Loucy (cell line): ENCODE measurements around the gene SPRR5.

Experiments
- H2AFZ ChIP-seq: fragments of 200-600 bp; sonication (generic); 2 replicates; pipeline ENCODE4 v1.6.0; 2016; ENCODE audit warnings: antibody characterized with exemption, mild to moderate bottlenecking, low read length, moderate library complexity
- H3F3A ChIP-seq: fragments of 200-600 bp; 2 replicates; pipeline ENCODE4 v1.6.0; 2016; ENCODE audit warnings: antibody characterized with exemption, low read depth, mild to moderate bottlenecking
- H3K27me3 ChIP-seq: fragments of 200-600 bp; sonication (generic); 2 replicates; pipeline ENCODE4 v1.6.1; 2014; ENCODE audit warnings: low read length, mild to moderate bottlenecking; ENCODE audit not compliant: insufficient read depth, poor library complexity, severe bottlenecking
- H3K36me3 ChIP-seq: fragments of 200-600 bp; sonication (generic); 2 replicates; pipeline ENCODE4 v1.6.1; 2016; ENCODE audit warnings: low read length; ENCODE audit not compliant: insufficient read depth
- H3K4me1 ChIP-seq: fragments of 200-600 bp; sonication (generic); 2 replicates; pipeline ENCODE4 v1.5.1; 2014; ENCODE audit warnings: low read length, mild to moderate bottlenecking; ENCODE audit not compliant: insufficient read depth, poor library complexity, severe bottlenecking
- H3K4me2 ChIP-seq: fragments of 200-600 bp; sonication (generic); 2 replicates; pipeline ENCODE4 v1.6.0; 2014; ENCODE audit warnings: antibody characterized with exemption, low read length, low read depth, mild to moderate bottlenecking; ENCODE audit not compliant: poor library complexity, severe bottlenecking
- H3K4me3 ChIP-seq: fragments of 200-600 bp; sonication (generic); 2 replicates; pipeline ENCODE4 v1.5.1; 2014; ENCODE audit warnings: low read length, mild to moderate bottlenecking, mixed read lengths; ENCODE audit not compliant: poor library complexity, severe bottlenecking
- H3K79me2 ChIP-seq: fragments of 200-600 bp; sonication (generic); 2 replicates; pipeline ENCODE4 v1.6.1; 2014; ENCODE audit warnings: low read length; ENCODE audit not compliant: insufficient read depth
- H3K9ac ChIP-seq: fragments of 200-600 bp; sonication (generic); 2 replicates; pipeline ENCODE4 v1.6.0; 2014; ENCODE audit warnings: mild to moderate bottlenecking, low read depth, low read length, moderate library complexity; ENCODE audit not compliant: poor library complexity, severe bottlenecking
- H3K9me2 ChIP-seq: fragments of 200-600 bp; sonication (generic); replicated peaks from 2 replicates; pipeline ENCODE4 v1.6.1; 2016; ENCODE audit warnings: low read depth, low read length, mixed read lengths
- H3K9me3 ChIP-seq: fragments of 200-600 bp; sonication (generic); 2 replicates; pipeline ENCODE4 v1.6.1; 2014; ENCODE audit warnings: mild to moderate bottlenecking, antibody characterized with exemption, low read length, low read depth; ENCODE audit not compliant: insufficient read depth
- H4K20me1 ChIP-seq: fragments of 200-600 bp; sonication (generic); 2 replicates; pipeline ENCODE4 v1.6.0; 2014; ENCODE audit warnings: antibody characterized with exemption, low read length, mild to moderate bottlenecking; ENCODE audit not compliant: insufficient read depth, poor library complexity, severe bottlenecking
- EZH2phosphoT487 ChIP-seq: fragments of 200-600 bp; IDR thresholded peaks from 2 replicates; pipeline ENCODE4 v1.6.1; 2018; ENCODE audit warnings: antibody characterized with exemption, mild to moderate bottlenecking, moderate library complexity, borderline replicate concordance
- TF ChIP-seq, protein P1 (sequence below): fragments of 200-600 bp; sonication (generic); conservative IDR thresholded peaks from 2 replicates; pipeline ENCODE4 v1.5.1; 2014; ENCODE audit warnings: mild to moderate bottlenecking, antibody characterized with exemption, low read length

Gene SPRR5, protein sequence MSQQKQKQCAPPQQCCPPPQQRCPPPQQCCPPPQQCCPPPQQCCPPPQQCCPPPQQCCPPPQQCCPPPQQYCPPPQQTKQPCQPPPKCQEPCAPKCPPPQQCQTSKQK

DNA sequence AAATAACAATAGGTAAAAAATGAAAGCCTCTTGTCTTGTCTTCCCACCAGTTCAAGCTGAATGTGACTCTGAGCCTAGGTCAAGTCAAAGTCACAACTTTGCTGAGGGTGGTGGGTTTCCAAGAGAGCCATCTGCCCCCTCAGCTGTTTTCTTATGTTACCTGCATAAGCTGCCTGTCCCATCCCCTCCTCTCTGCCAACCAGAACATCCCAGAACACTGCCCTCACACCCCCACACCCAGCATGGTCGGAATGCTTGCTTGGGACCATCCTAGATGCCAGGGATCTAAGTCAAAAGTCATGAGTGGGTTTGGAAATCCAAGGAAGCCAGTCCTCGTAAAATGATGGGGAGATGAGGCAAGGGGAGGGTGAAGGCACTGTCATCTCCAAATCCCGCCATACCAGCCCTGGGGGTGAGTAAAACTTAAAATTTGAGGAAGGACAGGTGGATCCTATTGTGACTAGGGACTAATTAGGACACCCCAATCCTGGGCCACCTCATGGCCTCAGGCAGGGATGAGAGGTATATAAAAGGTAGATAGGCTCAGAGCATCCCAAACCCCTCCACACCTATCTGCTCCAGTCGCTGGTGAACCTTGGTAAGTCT lies at the start of gene SPRR5:
Gene SPRR5 (plus strand): TSS at position 556 of the 606 bp plus-strand sequence. CDS start 1,349 bp downstream, outside the sequence.
- Histone ChIP-seq H3F3A (no peaks in the 10 kb centered on the region), H3K9me2 (no peaks in the 10 kb centered on the region), H3K9ac (no peak within 1 kb of the TSS), H3K79me2 (no peaks in the 10 kb centered on the region), H4K20me1 (no peaks in the 10 kb centered on the region), H3K4me2 (no peak within 1 kb of the TSS), H3K9me3 (no peaks in the 10 kb centered on the region), H3K36me3 (no peaks in the 10 kb centered on the region), H2AFZ (no peak within 1 kb of the TSS), H3K4me3 (no peak within 1 kb of the TSS), H3K27me3 (no peaks in the 10 kb centered on the region), H3K4me1 (no peaks in the 10 kb centered on the region)
- TF ChIP-seq, protein P1, sequence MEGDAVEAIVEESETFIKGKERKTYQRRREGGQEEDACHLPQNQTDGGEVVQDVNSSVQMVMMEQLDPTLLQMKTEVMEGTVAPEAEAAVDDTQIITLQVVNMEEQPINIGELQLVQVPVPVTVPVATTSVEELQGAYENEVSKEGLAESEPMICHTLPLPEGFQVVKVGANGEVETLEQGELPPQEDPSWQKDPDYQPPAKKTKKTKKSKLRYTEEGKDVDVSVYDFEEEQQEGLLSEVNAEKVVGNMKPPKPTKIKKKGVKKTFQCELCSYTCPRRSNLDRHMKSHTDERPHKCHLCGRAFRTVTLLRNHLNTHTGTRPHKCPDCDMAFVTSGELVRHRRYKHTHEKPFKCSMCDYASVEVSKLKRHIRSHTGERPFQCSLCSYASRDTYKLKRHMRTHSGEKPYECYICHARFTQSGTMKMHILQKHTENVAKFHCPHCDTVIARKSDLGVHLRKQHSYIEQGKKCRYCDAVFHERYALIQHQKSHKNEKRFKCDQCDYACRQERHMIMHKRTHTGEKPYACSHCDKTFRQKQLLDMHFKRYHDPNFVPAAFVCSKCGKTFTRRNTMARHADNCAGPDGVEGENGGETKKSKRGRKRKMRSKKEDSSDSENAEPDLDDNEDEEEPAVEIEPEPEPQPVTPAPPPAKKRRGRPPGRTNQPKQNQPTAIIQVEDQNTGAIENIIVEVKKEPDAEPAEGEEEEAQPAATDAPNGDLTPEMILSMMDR: no peak

DNA sequence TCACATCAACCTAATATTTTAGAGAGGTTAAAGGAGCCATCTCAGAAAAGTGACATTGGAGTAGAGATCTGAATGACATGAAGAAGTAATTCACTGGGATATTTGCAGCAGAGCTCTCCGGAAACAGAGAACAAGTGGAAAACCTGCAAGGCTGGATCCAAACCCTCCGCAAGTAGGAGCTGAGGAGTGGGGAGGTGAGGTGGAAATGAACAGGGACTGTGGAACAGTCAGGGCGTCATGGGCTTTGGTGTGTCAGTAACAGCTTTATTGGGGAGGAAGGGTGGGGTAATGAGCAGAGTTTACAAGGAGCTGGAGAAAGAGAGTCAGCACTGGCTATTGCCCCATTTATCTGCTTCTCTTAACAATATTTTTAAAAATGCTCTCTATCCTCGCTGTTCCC lies 48.0 kb upstream of the SPRR5 start:
- Histone ChIP-seq H3K79me2 (no peaks in the 10 kb centered on the region), H3K27me3 (no peaks in the 10 kb centered on the region), H3K36me3 (no peaks in the 10 kb centered on the region), H3K4me1 (no peaks in the 10 kb centered on the region), H2AFZ (no peak overlapping the region), H3K9me2 (no peaks in the 10 kb centered on the region), H3K9ac (no peak overlapping the region), H3K9me3 (no peaks in the 10 kb centered on the region), H3K4me3 (no peak overlapping the region), H3K4me2 (no peak overlapping the region), H3F3A (no peaks in the 10 kb centered on the region), H4K20me1 (no peaks in the 10 kb centered on the region)
- TF ChIP-seq, protein P1: no peak
- no peak for TF ChIP-seq EZH2phosphoT487

DNA sequence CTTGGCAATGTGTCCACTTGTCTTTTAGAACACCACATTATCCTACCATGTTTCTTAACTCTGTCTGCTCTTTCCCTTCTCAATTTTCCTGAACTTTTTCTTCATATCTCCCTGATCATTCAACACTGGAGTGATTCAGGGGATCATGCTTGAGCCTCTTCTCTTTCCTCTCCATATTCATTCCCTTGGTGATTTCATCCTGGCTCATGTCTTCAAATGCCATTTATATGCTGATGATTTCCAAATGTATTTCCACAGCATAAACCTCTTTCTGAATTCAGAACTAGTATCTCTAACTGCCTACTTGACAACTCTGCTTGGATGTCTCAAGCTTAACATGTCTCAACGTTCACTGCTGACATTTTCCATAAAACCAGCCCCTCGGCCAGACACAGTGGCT lies 47.1 kb upstream of the SPRR5 start:
- no peaks in the 10 kb centered on the region for H3K4me1 ChIP-seq
- no peaks in the 10 kb centered on the region for H3K9me3 ChIP-seq
- H3F3A ChIP-seq: no peaks in the 10 kb centered on the region
- H3K36me3 ChIP-seq: no peaks in the 10 kb centered on the region
- no peak overlapping the region for H3K4me2 ChIP-seq
- no peaks in the 10 kb centered on the region for H3K9me2 ChIP-seq
- H3K79me2 ChIP-seq: no peaks in the 10 kb centered on the region
- H4K20me1 ChIP-seq: no peaks in the 10 kb centered on the region
- no peaks in the 10 kb centered on the region for H3K27me3 ChIP-seq
- TF ChIP-seq, protein P1: no peak
- TF ChIP-seq EZH2phosphoT487: no peak
- no peak overlapping the region for H3K4me3 ChIP-seq
- no peak overlapping the region for H3K9ac ChIP-seq
- H2AFZ ChIP-seq: no peak overlapping the region
